VCaP (cell line): Measurements from ENCODE around the gene LPP.

Source experiments
- H3K27ac ChIP-seq: fragments of 450-650 bp; 2 replicates; pipeline ENCODE4 v1.5.1; 2017
- TF ChIP-seq, protein P1 (sequence below): fragments of 450-650 bp; conservative IDR thresholded peaks from 2 replicates; pipeline ENCODE4 v1.5.1; 2017; ENCODE audit warnings: mild to moderate bottlenecking, moderate library complexity

Gene LPP

DNA sequence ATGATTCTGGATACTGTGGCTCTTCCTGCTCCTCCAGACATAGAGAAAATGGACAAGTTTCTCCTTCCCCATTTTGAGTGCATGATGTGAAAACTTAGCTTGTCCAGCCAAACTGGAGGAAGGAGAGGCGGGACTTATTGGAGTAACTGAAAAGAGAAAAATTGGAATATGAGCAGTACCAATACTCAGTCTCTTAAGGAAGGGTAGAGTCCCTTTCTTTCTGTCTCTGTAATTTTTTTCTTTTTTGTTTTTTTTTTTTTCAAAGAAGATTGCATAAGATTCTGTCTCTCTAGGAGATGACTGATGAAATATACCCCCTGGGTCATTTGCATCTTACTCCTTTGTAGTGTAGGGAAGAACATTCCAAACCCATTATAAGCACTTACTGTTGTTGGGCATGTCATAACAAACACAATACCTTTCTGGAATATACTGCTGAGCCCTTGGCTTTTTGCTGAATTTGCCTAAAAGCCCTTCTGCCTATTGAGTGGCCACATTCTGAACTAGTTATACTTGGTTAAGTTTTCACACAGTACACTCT is 519.8 kb downstream of the LPP start:
- TF ChIP-seq, protein P1, sequence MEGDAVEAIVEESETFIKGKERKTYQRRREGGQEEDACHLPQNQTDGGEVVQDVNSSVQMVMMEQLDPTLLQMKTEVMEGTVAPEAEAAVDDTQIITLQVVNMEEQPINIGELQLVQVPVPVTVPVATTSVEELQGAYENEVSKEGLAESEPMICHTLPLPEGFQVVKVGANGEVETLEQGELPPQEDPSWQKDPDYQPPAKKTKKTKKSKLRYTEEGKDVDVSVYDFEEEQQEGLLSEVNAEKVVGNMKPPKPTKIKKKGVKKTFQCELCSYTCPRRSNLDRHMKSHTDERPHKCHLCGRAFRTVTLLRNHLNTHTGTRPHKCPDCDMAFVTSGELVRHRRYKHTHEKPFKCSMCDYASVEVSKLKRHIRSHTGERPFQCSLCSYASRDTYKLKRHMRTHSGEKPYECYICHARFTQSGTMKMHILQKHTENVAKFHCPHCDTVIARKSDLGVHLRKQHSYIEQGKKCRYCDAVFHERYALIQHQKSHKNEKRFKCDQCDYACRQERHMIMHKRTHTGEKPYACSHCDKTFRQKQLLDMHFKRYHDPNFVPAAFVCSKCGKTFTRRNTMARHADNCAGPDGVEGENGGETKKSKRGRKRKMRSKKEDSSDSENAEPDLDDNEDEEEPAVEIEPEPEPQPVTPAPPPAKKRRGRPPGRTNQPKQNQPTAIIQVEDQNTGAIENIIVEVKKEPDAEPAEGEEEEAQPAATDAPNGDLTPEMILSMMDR, result no peak
- no peak overlapping the region for H3K27ac ChIP-seq

DNA sequence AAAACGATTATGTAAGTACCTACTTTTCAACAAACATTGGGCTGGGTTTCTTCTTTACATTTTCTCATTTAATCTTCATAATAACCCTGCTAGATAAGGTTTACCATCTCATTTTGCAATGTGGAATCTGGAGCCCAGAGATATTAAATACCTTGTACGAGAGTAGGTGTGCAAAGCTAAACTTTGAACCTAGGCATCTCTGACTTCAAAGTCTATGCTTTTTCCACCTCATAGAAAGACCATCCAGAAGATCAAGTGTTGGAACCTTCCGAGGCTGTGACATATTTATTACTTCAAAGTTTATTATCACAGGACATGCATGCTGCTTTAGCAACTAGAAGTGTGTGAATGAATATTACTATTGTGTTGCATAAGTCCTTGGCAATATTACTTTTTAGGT is 520.6 kb downstream of the LPP start:
- TF ChIP-seq, protein P1, result no peak
- H3K27ac ChIP-seq, result no peak overlapping the region

DNA sequence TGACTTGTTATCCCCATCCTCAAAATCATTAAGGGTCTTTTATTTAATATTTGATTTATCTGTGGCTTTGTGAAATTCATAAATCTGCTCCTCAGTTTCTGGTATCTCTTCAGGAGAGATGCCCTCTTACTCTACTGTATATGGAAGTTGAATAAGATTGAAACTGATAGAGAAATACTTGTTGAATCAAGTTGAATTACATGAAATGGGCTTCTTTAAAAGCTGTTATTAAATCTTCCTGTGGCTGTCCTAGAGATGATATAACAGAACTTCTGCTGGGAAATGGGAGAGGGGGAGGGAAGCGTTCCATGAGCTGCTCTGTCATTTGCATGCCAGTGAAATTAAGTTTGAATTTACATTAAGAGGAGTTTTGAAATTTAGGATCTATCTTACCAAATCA is 523.4 kb downstream of the LPP start:
- TF ChIP-seq, protein P1, result no peak
- no peak overlapping the region for H3K27ac ChIP-seq

DNA sequence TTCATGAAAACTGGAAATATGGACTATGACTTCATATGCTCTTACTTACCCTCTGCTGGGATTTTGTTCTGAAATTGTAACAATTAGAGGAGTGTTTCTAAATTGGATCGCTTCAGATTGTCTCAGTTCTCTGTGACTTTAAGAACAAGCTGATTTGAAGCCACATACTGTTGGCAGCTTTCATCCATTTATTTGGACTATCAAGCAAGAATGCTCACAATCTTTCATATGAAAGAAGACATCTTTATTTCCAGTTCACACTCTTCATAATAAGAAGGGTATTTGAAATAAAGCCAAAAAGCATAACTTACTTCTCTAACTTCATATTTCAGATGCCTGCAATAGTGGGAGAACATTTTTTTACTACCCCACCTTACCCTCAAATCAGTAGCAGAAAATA is 526.2 kb downstream of the LPP start:
- H3K27ac ChIP-seq, result no peak overlapping the region
- TF ChIP-seq, protein P1, result no peak

DNA sequence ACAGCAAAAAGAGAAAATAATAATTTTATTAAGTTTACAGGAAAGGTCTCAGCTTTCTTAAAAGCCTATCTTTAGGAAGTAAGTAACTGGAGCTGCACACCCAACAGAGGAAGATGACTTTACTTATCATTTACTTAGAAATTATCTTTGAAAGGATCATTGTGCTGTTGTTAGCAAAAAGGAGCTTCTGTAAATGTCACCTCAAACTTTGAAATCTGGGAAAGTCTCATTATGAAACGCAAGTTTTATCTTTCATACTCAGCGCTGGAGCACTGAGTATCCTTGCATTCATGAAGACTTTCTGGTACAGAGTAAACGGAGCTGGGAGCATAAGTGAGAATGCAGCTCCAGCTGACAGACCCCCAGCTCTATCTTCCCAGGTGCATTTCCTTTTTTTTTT is 526.6 kb downstream of the LPP start:
- TF ChIP-seq, protein P1, result no peak
- no peak overlapping the region for H3K27ac ChIP-seq

DNA sequence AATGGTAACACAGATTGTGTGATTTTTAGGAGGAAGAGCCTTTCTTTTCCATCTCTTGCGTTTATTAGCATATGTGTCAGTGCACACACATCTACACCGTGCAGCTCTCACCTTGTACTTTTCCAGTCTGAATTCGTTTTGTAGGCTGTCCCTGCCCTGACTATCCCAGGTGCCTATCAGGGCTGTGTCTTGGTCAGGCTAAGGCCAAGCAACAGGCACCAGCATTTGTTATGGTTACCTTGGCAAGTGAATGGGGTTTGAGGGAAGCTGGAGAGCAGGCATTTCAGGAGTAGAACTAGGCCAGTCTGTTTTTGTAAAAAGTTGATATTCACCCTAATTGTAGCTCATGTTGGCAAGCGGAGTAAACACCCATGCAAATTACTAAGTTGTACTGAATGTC is 528.4 kb downstream of the LPP start:
- TF ChIP-seq, protein P1, result no peak
- H3K27ac ChIP-seq, result no peak overlapping the region

DNA sequence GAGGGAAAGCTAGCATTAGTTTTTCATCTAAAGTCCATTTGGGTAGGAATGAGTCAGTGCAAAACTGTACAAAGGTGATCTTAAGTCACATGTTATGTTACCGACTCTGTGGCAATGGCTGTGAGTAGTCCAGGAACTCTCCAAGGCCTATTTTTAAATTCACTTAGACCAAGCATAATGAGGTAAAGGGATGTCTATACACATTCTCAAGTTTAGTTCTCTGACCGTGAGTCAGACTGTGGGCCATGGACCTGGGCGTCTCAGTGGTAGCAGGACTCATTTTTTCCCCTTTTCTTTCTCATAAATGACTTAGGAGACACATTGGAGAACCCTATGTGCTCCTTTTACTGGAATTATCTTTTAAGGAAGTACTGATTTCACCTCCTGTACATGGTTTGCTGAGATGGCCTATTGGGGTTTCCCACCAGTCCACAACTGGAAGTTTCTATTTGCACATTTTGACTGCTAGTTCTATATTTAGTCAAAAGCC is 529.1 kb downstream of the LPP start:
- TF ChIP-seq, protein P1, result no peak
- no peak overlapping the region for H3K27ac ChIP-seq

DNA sequence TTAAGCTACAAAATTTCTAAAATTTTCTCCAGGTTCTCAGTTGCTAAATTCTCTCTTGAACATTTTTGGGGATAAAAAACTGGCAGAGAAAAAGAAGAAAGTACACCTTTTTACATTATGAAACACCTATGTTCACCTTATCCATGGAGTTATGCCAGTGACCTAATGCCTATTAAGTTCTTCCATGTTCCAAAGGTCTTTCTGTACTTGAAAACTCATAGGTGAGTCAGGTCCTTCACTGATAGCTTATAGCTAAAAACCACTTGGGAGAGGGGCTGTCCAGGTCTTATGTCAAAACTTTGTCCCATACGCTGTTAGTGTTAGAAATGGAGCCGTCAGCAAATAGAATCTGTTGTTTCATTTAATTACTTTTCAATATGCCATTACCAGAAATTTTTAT is 530.3 kb downstream of the LPP start:
- no peak overlapping the region for H3K27ac ChIP-seq

More for the DNA sequence above, 530.3 kb downstream of the LPP start:
- TF ChIP-seq, protein P1, result no peak
